Trophoblast cell (in vitro differentiated cells and primary cell): ENCODE data around the gene FOXC2.
A peak's percentile ranks its signal among the peaks of the same experiment; 100 is the strongest.

Source experiments
- DNase-seq, 2 donors: peaks; one replicate each; pipeline ENCODE4 v3.0.0-alpha.2; 2016
- H2AFZ ChIP-seq: 2 replicates; pipeline ENCODE4 v1.6.1; 2013; ENCODE audit warnings: low read length, moderate library complexity, mild to moderate bottlenecking; ENCODE audit not compliant: insufficient read depth, poor library complexity
- H2AK5ac ChIP-seq: 2 replicates; pipeline ENCODE4 v1.6.1; 2013; ENCODE audit warnings: mild to moderate bottlenecking, low read length
- H2BK120ac ChIP-seq: 2 replicates; pipeline ENCODE4 v1.6.1; 2013; ENCODE audit warnings: low read length, mild to moderate bottlenecking, moderate library complexity; ENCODE audit not compliant: insufficient read depth, poor library complexity
- H2BK12ac ChIP-seq: 2 replicates; pipeline ENCODE4 v1.6.1; 2013; ENCODE audit warnings: mild to moderate bottlenecking, low read length, moderate library complexity
- H2BK5ac ChIP-seq: 2 replicates; pipeline ENCODE4 v1.6.1; 2013; ENCODE audit warnings: low read length, low read depth, moderate library complexity, mild to moderate bottlenecking; ENCODE audit not compliant: poor library complexity
- H3K14ac ChIP-seq: 2 replicates; pipeline ENCODE4 v1.6.1; 2013; ENCODE audit warnings: mild to moderate bottlenecking, low read length
- H3K18ac ChIP-seq: 2 replicates; pipeline ENCODE4 v1.6.1; 2013; ENCODE audit warnings: mild to moderate bottlenecking, low read length
- H3K23ac ChIP-seq: 2 replicates; pipeline ENCODE4 v1.6.1; 2013; ENCODE audit warnings: low read length
- H3K27ac ChIP-seq: 2 replicates; pipeline ENCODE4 v1.5.1; 2013; ENCODE audit warnings: low read depth, mild to moderate bottlenecking, inconsistent platforms, low read length, moderate library complexity
- H3K27me3 ChIP-seq: 2 replicates; pipeline ENCODE4 v1.6.1; 2013; ENCODE audit warnings: inconsistent platforms, mild to moderate bottlenecking, low read length, moderate library complexity; ENCODE audit not compliant: insufficient read depth
- H3K36me3 ChIP-seq, 2 experiments: 1 replicate in 1 of 2; 2 replicates in 1 of 2; pipeline ENCODE4 v1.6.1; 2013; ENCODE audit warnings: low read length in 2 of 2, mild to moderate bottlenecking in 2 of 2, moderate library complexity in 1 of 2; ENCODE audit not compliant: insufficient read depth in 2 of 2, control insufficient read depth in 1 of 2
- H3K4ac ChIP-seq: 2 replicates; pipeline ENCODE4 v1.6.1; 2013; ENCODE audit warnings: low read depth, mild to moderate bottlenecking, low read length, moderate library complexity
- H3K4me1 ChIP-seq, 2 experiments: 1 replicate in 1 of 2; 2 replicates in 1 of 2; pipeline ENCODE4 v1.6.1; 2013; ENCODE audit warnings: low read length in 2 of 2, mild to moderate bottlenecking in 2 of 2, moderate library complexity in 1 of 2; ENCODE audit not compliant: insufficient read depth in 2 of 2, control insufficient read depth in 1 of 2
- H3K4me2 ChIP-seq: 2 replicates; pipeline ENCODE4 v1.6.1; 2013; ENCODE audit warnings: inconsistent platforms, mild to moderate bottlenecking, low read length, moderate library complexity
- H3K4me3 ChIP-seq: 2 replicates; pipeline ENCODE4 v1.5.1; 2013; ENCODE audit warnings: mild to moderate bottlenecking, low read depth, low read length, inconsistent platforms
- H3K79me1 ChIP-seq: one replicate; pipeline ENCODE4 v1.6.1; 2013; ENCODE audit warnings: low read length
- H3K79me2 ChIP-seq: 2 replicates; pipeline ENCODE4 v1.6.1; 2013; ENCODE audit warnings: low read length, mild to moderate bottlenecking; ENCODE audit not compliant: control insufficient read depth, insufficient read depth, poor library complexity
- H3K9ac ChIP-seq: 2 replicates; pipeline ENCODE4 v1.6.1; 2013; ENCODE audit warnings: mild to moderate bottlenecking, low read length
- H3K9me3 ChIP-seq: 2 replicates; pipeline ENCODE4 v1.6.1; 2013; ENCODE audit warnings: low read depth, mild to moderate bottlenecking, control low read depth, inconsistent platforms, low read length; ENCODE audit not compliant: insufficient read depth
- H4K12ac ChIP-seq: 2 replicates; pipeline ENCODE4 v1.6.1; 2013; ENCODE audit warnings: low read depth, mild to moderate bottlenecking, low read length, moderate library complexity
- H4K8ac ChIP-seq: 2 replicates; pipeline ENCODE4 v1.6.1; 2013; ENCODE audit warnings: low read depth, mild to moderate bottlenecking, low read length, moderate library complexity
- H4K91ac ChIP-seq: one replicate; pipeline ENCODE4 v1.6.1; 2013; ENCODE audit warnings: low read depth, mild to moderate bottlenecking, low read length, moderate library complexity
- WGBS: extraction: QIAGEN DNeasy Blood & Tissue Kit; methylation state at CpG from one replicate; pipeline ENCODE4 v1.1.7; 2013; ENCODE audit warnings: missing lambda C conversion rate; ENCODE audit not compliant: insufficient read length, insufficient coverage; ENCODE audit errors: extremely low coverage; 5-methylcytosine and 5-hydroxymethylcytosine counted together

FOXC2 gene

GRCh38 chr16:86558355-86559193 is 8.1 kb upstream of the FOXC2 start:
- no peak overlapping the region for H3K18ac ChIP-seq
- H3K4me3 ChIP-seq: no peak overlapping the region
- H3K4me2 ChIP-seq: no peak overlapping the region

GRCh38 chr16:86559802-86560305 is 6.8 kb upstream of the FOXC2 start:
- no peak overlapping the region for H3K23ac ChIP-seq
- no peak overlapping the region for H2AFZ ChIP-seq
- peaks cover 5% of the 10 kb centered on the region for H3K79me1 ChIP-seq
- no peak overlapping the region for H3K4me2 ChIP-seq
- no peak overlapping the region for H2BK12ac ChIP-seq
- H3K36me3 ChIP-seq: no peaks in the 10 kb centered on the region
- no peak overlapping the region for H2AK5ac ChIP-seq
- WGBS: no CpG with 5 or more reads among the region's 9 CpGs
- no peak overlapping the region for H4K91ac ChIP-seq
- no peak overlapping the region for H3K27ac ChIP-seq
- no peak overlapping the region for H3K14ac ChIP-seq
- no peak overlapping the region for H2BK5ac ChIP-seq
- peaks cover 3% of the 10 kb centered on the region for H3K9me3 ChIP-seq
- H3K79me2 ChIP-seq: peaks cover under 1% of the 10 kb centered on the region
- no peak overlapping the region for H3K18ac ChIP-seq
- no peak overlapping the region for H3K9ac ChIP-seq
- no peak overlapping the region for H4K12ac ChIP-seq
- H3K27me3 ChIP-seq: peaks cover 9% of the 10 kb centered on the region
- no peak overlapping the region for H4K8ac ChIP-seq
- peaks cover 3 to 6% of the 10 kb centered on the region in 2 experiments for H3K4me1 ChIP-seq
- H3K4ac ChIP-seq: no peak overlapping the region
- H2BK120ac ChIP-seq: no peak overlapping the region
- no peak overlapping the region for H3K4me3 ChIP-seq
- DNase-seq: no peak

More at GRCh38 chr16:86558355-86559193, 8.1 kb upstream of the FOXC2 start:
- Histone ChIP-seq H4K8ac (no peak overlapping the region), H3K36me3 (no peaks in the 10 kb centered on the region), H3K9ac (peak overlapping the region; percentile 26), H3K4ac (no peak overlapping the region), H3K27ac (no peak overlapping the region), H3K79me2 (peaks cover 3% of the 10 kb centered on the region), H2AFZ (no peak overlapping the region), H4K12ac (no peak overlapping the region), H3K23ac (no peak overlapping the region), H2BK120ac (no peak overlapping the region), H3K79me1 (peaks cover 7% of the 10 kb centered on the region), H3K4me1 (peaks cover 3 to 6% of the 10 kb centered on the region in 2 experiments), H3K14ac (no peak overlapping the region), H3K27me3 (no peaks in the 10 kb centered on the region), H3K9me3 (peaks cover 3% of the 10 kb centered on the region), H2BK12ac (no peak overlapping the region), H2BK5ac (no peak overlapping the region), H4K91ac (no peak overlapping the region), H2AK5ac (no peak overlapping the region)
- no CpG with 5 or more reads among the region's 28 CpGs for WGBS
- DNase-seq: no peak

DNA sequence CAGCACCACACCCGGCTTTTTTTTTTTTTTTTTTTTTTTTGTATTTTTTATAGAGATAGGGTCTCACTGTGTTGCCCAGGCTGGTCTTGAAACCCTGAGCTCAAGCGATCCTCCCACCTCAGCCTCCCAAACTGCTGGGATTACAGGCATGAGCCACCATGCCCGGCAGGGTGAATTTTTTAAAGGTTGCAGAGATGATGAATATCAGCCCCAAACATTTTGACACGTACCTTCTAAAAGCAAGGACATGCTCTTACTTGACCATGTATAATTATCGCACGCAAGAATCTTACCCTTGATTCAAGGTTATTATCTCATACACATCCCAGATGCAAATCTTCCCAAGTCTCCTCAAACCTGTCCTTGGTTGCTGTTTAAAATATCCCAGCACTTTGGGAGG is 4.3 kb upstream of the FOXC2 start:
- Histone ChIP-seq H3K36me3 (no peaks in the 10 kb centered on the region), H3K9me3 (peaks cover 3% of the 10 kb centered on the region), H3K4ac (no peak overlapping the region), H3K27me3 (peaks cover 30% of the 10 kb centered on the region), H3K27ac (no peak overlapping the region), H3K79me2 (no peaks in the 10 kb centered on the region), H2BK12ac (no peak overlapping the region), H3K14ac (no peak overlapping the region), H3K79me1 (no peaks in the 10 kb centered on the region), H3K18ac (no peak overlapping the region), H3K4me2 (no peak overlapping the region), H4K91ac (no peak overlapping the region), H4K8ac (no peak overlapping the region), H3K9ac (no peak overlapping the region), H3K4me1 (peaks cover 0 to 3% of the 10 kb centered on the region in 2 experiments), H2AK5ac (no peak overlapping the region), H2BK120ac (no peak overlapping the region), H2BK5ac (no peak overlapping the region), H3K23ac (no peak overlapping the region), H2AFZ (no peak overlapping the region), H4K12ac (no peak overlapping the region), H3K4me3 (no peak overlapping the region)
- WGBS: no CpG with 5 or more reads among the region's 6 CpGs
- peak; percentile 21 to 80 for DNase-seq

- no peaks in the 10 kb centered on the region for H3K79me2 ChIP-seq
- H4K8ac ChIP-seq: no peak overlapping the region
- no CpG with 5 or more reads among the region's 41 CpGs for WGBS
- H2BK5ac ChIP-seq: no peak overlapping the region
- no peak overlapping the region for H2BK120ac ChIP-seq
- no peak overlapping the region for H2AFZ ChIP-seq
- H3K9ac ChIP-seq: no peak overlapping the region
- H3K4me3 ChIP-seq: no peak overlapping the region
- no peak overlapping the region for H4K91ac ChIP-seq
- H3K9me3 ChIP-seq: peaks cover 3% of the 10 kb centered on the region
- peaks cover 0 to 4% of the 10 kb centered on the region in 2 experiments for H3K4me1 ChIP-seq
- no peak overlapping the region for H3K4ac ChIP-seq
- no peak overlapping the region for H3K27ac ChIP-seq
- no peak overlapping the region for H3K18ac ChIP-seq
- H2AK5ac ChIP-seq: no peak overlapping the region
- peak; percentile 84 to 96 for DNase-seq
- peak overlapping the region; percentile 44 for H3K4me2 ChIP-seq
- H4K12ac ChIP-seq: no peak overlapping the region
- H2BK12ac ChIP-seq: no peak overlapping the region
- H3K27me3 ChIP-seq: peaks cover 43% of the 10 kb centered on the region
- H3K23ac ChIP-seq: no peak overlapping the region
- no peaks in the 10 kb centered on the region for H3K36me3 ChIP-seq
- H3K14ac ChIP-seq: no peak overlapping the region
- H3K79me1 ChIP-seq: no peaks in the 10 kb centered on the region
Measured at GRCh38 chr16:86563469-86564345, 2.9 kb upstream of the FOXC2 start.
